Small intestine (tissue), 7 donors: ENCODE results near the gene TNKS1BP1. TPM values are rescaled to one million over a fixed set of nuclear protein-coding genes. Genes with fewer than 3 reads are reported as not detected.

ENCODE experiments used
- DNase-seq, 2 donors: peaks; one replicate each; pipeline versions ENCODE4 v3.0.0 to v3.0.0-alpha.2; 2013
- FAIRE-seq: peaks from 2 replicates; lab custom pipeline; 2012; peaks lifted over from hg19 to GRCh38; lab: Jason Lieb, UNC
- H3K27ac ChIP-seq, 3 donors: one replicate each; pipeline ENCODE4 v1.5.1; 2013; ENCODE audit warnings: low read length in 2 of 3, mild to moderate bottlenecking in 2 of 3, control low read depth in 1 of 3, inconsistent platforms in 1 of 3, low read depth in 1 of 3, moderate library complexity in 1 of 3
- H3K27me3 ChIP-seq, 3 donors: one replicate each; pipeline ENCODE4 v1.6.1; 2013; ENCODE audit warnings: low read length in 3 of 3, inconsistent platforms in 1 of 3; ENCODE audit not compliant: control insufficient read depth in 3 of 3, insufficient read depth in 3 of 3
- H3K36me3 ChIP-seq, 3 donors: one replicate each; pipeline ENCODE4 v1.6.1; 2013; ENCODE audit warnings: low read length in 3 of 3, inconsistent platforms in 1 of 3, low read depth in 1 of 3, mild to moderate bottlenecking in 1 of 3, moderate library complexity in 1 of 3; ENCODE audit not compliant: control insufficient read depth in 3 of 3, insufficient read depth in 2 of 3
- H3K4me1 ChIP-seq, 3 donors: one replicate each; pipeline ENCODE4 v1.6.1; 2013; ENCODE audit warnings: low read length in 2 of 3, inconsistent platforms in 1 of 3, low read depth in 1 of 3, mild to moderate bottlenecking in 1 of 3, moderate library complexity in 1 of 3; ENCODE audit not compliant: control insufficient read depth in 3 of 3, insufficient read depth in 2 of 3
- H3K4me3 ChIP-seq, 3 donors: one replicate each; pipeline ENCODE4 v1.5.1; 2013; ENCODE audit warnings: low read length in 3 of 3, control low read depth in 1 of 3, inconsistent platforms in 1 of 3, low read depth in 1 of 3, mild to moderate bottlenecking in 1 of 3, moderate library complexity in 1 of 3
- H3K9me3 ChIP-seq, 2 donors: one replicate each; pipeline ENCODE4 v1.6.1; 2013; ENCODE audit warnings: low read depth in 1 of 2, low read length in 1 of 2; ENCODE audit not compliant: control insufficient read depth in 2 of 2, insufficient read depth in 1 of 2
- WGBS, 3 donors: extraction: QIAGEN DNeasy Blood & Tissue Kit; methylation state at CpG; one replicate each; pipeline ENCODE4 v1.1.7; 2013; 5-methylcytosine and 5-hydroxymethylcytosine counted together
- polyA plus RNA-seq, 4 donors: library from polyadenylated mRNA; stranded (reverse) in 3 of 4; unstranded in 1 of 4; fragments of 200-250 nt in 3 of 4; fragments of 120-200 nt in 1 of 4; gene quantifications; one replicate each; pipeline versions ENCODE4 v1.2.1 to v1.2.3, GENCODE V29; 2013
- donor health status: healthy with polysubstance abuse.
- donor health status: control.
- donor health status: control.
- donor health status: Bipolar disorder and iron deficiency.
- donor health status: healthy.

TNKS1BP1 gene
- polyA plus RNA-seq, 4 donors, result 72.1 to 178 (median 98.6) TPM

DNA sequence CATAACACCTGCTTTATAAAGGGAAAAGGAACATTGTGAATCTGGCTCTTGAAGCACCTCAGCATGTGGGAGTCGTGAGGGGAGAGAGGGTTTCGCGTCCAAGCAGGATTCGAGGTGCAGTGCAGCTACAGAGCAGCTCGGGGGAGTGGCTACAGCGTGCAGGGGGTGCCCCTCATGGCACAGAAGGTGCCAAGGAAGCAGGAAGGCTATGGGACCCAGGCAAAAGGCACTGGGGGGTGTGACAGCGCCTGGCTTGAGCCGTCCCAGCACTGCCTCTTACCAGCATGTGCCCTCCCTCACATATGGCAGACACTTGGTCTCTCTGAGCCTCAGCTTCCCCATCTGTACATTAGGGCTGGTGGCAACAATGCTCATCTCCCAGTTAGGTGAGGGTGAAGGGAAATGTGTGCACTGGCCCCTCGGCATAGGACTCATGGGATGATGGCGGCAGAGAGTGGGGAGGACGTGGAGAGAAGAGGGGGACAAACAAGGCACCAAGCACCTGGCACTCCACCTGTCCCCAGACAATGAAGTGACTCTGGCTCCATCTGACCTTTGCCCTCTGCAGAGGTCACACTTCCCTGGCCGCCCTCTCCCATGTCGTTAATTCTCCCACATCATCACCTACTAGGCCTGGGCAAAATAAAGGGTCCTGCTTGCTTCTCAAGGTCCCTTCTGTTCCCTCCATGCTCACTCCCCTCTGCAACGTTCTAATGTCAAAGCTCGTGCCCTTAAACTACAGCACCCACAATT lies 10.4 kb downstream of the TNKS1BP1 start:
- Histone ChIP-seq H3K4me3 (no peak overlapping the region), H3K4me1 (peaks cover 8 to 54% (median 18%) of the 10 kb centered on the region in 3 donors), H3K36me3 (peaks cover 0 to 85% (median 8%) of the 10 kb centered on the region in 3 donors), H3K27ac (no peak overlapping the region), H3K27me3 (no peaks in the 10 kb centered on the region), H3K9me3 (no peaks in the 10 kb centered on the region)
- WGBS, 3 donors, result 67 to 80% (median 75%) methylated on average over 15 of the region's 15 CpGs
- FAIRE-seq (no peak), DNase-seq (no peak)

DNA sequence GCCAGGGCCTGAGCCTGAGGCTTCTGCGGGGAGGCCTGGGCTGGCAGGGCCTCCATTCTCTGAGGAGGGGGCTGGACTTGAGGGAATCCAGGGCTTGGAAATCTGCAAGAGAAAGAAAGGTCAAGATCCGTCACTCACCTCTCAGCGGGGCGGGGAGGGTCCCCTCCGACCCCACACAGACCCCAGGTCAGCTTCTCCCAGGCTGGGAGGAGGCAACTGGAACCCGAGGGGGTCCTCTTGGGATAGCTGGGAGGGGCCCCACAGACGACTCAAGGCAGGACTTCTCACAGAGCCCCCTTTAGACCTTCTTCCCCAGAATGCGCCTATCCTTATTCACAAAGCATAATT lies 11.0 kb downstream of the TNKS1BP1 start:
- Histone ChIP-seq H3K36me3 (peaks cover 0 to 88% (median 10%) of the 10 kb centered on the region in 3 donors), H3K9me3 (no peaks in the 10 kb centered on the region), H3K27me3 (no peaks in the 10 kb centered on the region), H3K4me3 (no peak overlapping the region), H3K27ac (peak overlapping the region in 2 of 3 donors; percentile 39 to 97), H3K4me1 (peaks cover 8 to 60% (median 18%) of the 10 kb centered on the region in 3 donors)
- 68 to 84% (median 78%) methylated on average over 8 of the region's 8 CpGs for whole genome bisulfite sequencing, 3 donors
- DNase-seq, result no peak
- FAIRE-seq, result no peak

- no peak overlapping the region for H3K4me3 ChIP-seq
- FAIRE-seq (no peak), DNase-seq (peak; percentile 85 to 86)
- peak overlapping the region in 2 of 3 donors; percentile 39 to 97 for H3K27ac ChIP-seq
- WGBS, 3 donors, result 36 to 64% (median 51%) methylated on average over 26 of the region's 26 CpGs
- peaks cover 4 to 61% (median 18%) of the 10 kb centered on the region in 3 donors for H3K4me1 ChIP-seq
- peaks cover 0 to 88% (median 11%) of the 10 kb centered on the region in 3 donors for H3K36me3 ChIP-seq
- no peaks in the 10 kb centered on the region for H3K27me3 ChIP-seq
- no peaks in the 10 kb centered on the region for H3K9me3 ChIP-seq
Measured at GRCh38 chr11:57313071-57313787, 11.5 kb downstream of the TNKS1BP1 start.

GRCh38 chr11:57312511-57313021 lies 12.2 kb downstream of the TNKS1BP1 start:
- 78 to 87% (median 84%) methylated on average over 9 to 10 of the region's 10 CpGs for WGBS, 3 donors
- peak overlapping the region in 2 of 3 donors; percentile 24 to 97 for H3K27ac ChIP-seq
- peaks cover 0 to 87% (median 8%) of the 10 kb centered on the region in 3 donors for H3K36me3 ChIP-seq
- FAIRE-seq (no peak), DNase-seq (peak in 1 of 2 donors; percentile 36)
- peaks cover 3 to 64% (median 18%) of the 10 kb centered on the region in 3 donors for H3K4me1 ChIP-seq
- H3K9me3 ChIP-seq, result no peaks in the 10 kb centered on the region
- no peak overlapping the region for H3K4me3 ChIP-seq
- H3K27me3 ChIP-seq, result no peaks in the 10 kb centered on the region

DNA sequence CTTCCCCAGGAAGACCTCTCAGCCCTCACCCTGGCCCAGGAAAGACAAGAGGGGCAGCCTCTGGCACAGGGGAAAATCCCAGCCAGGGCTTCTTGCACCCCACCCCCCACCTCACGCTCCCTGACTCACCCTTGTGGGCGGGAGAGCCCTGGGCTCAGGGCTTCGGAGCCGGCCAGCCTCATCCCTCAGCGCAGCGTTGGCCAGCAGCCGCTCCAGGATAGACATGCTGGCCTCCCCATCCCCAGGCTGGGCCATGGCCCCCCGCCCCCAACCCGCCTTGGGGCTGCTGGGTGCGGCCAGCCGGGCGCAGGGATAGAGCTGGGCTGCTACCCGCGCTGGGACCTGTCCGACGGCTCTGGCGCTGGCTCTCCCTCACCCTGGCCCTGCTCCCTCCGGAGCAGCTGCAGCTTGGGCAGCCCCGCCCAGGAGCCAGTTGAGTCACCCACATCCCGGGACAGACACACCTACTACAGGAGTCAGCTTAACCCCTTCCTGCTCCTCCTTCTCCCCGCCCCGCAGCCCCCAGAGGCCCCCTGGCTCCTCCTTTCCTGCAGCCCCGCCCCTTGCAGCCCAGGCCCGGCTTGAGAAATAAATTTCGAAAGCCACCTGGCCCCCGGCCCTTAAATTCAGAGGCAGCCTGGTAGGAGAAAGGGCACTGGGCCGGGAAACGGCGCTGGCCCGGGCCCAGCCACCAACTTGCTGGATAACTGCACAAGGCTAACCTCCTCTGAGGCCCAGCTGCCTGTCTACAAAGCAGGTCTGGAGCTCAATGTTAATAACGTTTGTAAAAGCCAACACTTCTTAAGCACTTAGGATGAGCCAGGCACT lies 13.4 kb downstream of the TNKS1BP1 start:
- peak; percentile 95 to 96 for DNase-seq
- no peaks in the 10 kb centered on the region for H3K9me3 ChIP-seq
- peaks cover 0 to 82% (median 6%) of the 10 kb centered on the region in 3 donors for H3K36me3 ChIP-seq
- no peak for FAIRE-seq
- no peaks in the 10 kb centered on the region for H3K27me3 ChIP-seq
- WGBS, 3 donors, result 1 to 2% (median 1%) methylated on average over 28 to 31 of the region's 31 CpGs
- peaks cover 3 to 75% (median 18%) of the 10 kb centered on the region in 3 donors for H3K4me1 ChIP-seq
- peak overlapping the region; percentile 82 to 97 (median 91) for H3K27ac ChIP-seq
- peak overlapping the region in 2 of 3 donors; percentile 62 to 68 for H3K4me3 ChIP-seq

DNA sequence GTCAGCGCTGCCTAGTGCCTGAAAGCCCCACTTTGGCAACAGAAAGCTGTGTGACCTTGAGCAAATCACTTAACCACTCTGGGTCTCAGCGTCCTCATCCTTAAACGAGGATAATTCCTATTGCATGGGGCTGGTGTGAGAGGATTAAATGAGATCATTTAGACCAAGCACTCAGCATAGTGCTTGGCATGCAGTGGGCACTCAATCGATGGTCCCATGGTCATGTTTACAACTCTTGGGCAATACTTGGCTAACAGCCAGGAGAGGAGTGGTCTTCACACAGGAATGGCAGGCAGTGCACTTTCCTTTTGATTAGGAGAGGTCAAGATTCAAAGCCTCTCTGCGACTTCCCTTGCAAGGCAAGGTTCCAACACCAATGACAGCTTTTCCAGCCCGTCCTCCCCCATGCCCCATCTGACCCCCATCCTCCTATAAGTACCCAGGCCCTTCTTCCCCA lies 14.1 kb downstream of the TNKS1BP1 start:
- H3K9me3 ChIP-seq, result no peaks in the 10 kb centered on the region
- H3K36me3 ChIP-seq, result peaks cover 0 to 79% (median 6%) of the 10 kb centered on the region in 3 donors
- no peaks in the 10 kb centered on the region for H3K27me3 ChIP-seq
- peak; percentile 81 to 87 for DNase-seq
- no peak for FAIRE-seq
- H3K27ac ChIP-seq, result peak overlapping the region; percentile 82 to 97 (median 91)
- H3K4me1 ChIP-seq, result peaks cover 3 to 81% (median 18%) of the 10 kb centered on the region in 3 donors
- WGBS, 3 donors, result 10 to 37% (median 26%) methylated on average over 6 of the region's 6 CpGs
- H3K4me3 ChIP-seq, result peak overlapping the region in 2 of 3 donors; percentile 62 to 68

DNA sequence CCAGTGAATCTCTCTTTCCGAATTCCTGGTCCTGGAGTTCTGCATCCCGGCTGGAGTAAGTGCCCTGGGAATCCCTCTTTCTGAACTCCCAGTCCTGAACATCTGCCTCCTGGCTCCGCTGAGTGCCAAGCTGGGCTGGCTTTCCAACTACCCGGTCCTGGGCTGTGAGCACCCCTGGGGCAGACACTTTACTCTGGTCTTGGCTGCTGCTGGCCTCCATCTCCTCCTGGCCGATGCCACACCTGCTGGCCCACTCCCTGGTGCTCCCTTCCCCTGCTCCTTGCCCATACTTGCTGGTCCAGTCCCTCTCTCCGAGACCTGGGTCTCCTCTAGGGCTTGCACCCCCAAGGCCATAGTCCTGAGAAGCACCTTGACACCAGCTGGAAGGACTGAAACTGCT lies 14.7 kb downstream of the TNKS1BP1 start:
- Histone ChIP-seq H3K9me3 (no peaks in the 10 kb centered on the region), H3K4me3 (peak overlapping the region in 2 of 3 donors; percentile 62 to 68), H3K27me3 (no peaks in the 10 kb centered on the region), H3K27ac (peak overlapping the region in 2 of 3 donors; percentile 91 to 97), H3K36me3 (peaks cover 0 to 80% (median 6%) of the 10 kb centered on the region in 3 donors), H3K4me1 (peaks cover 3 to 83% (median 18%) of the 10 kb centered on the region in 3 donors)
- 57 to 82% (median 63%) methylated on average over 6 of the region's 6 CpGs for WGBS, 3 donors
- FAIRE-seq (no peak), DNase-seq (no peak)
